Omental fat pad (tissue), 4 donors: ENCODE data around the gene ARHGEF17. TPM values are rescaled to one million over a fixed set of nuclear protein-coding genes. Genes with fewer than 3 reads are reported as not detected.

ENCODE experiments used
- ATAC-seq: fragments of 150-250 bp; one replicate; pipeline ENCODE4 v1.9.1; 2016; ENCODE audit warnings: mild to moderate bottlenecking, moderate library complexity; ENCODE audit not compliant: low FRiP score
- DNase-seq: peaks from one replicate; pipeline ENCODE4 v3.0.0-alpha.2; 2019; ENCODE audit warnings: low spot score
- total RNA-seq, 4 donors: library from RNA; depleted of rRNA; stranded (reverse); fragments of >200 nt; gene quantifications; one replicate each; pipeline ENCODE4 v1.1.0, GENCODE V29; 2016
- TF ChIP-seq, protein P1 (sequence below), 3 donors: fragments of 450-650 bp; IDR thresholded peaks; one replicate each; pipeline ENCODE4 v1.5.1; 2016 to 2017; ENCODE audit warnings: antibody characterized with exemption in 3 of 3, mild to moderate bottlenecking in 3 of 3, moderate library complexity in 2 of 3

ARHGEF17 gene
- total RNA-seq, 4 donors from 2014 or later: 27.3 to 80.7 (median 31.9) TPM

DNA sequence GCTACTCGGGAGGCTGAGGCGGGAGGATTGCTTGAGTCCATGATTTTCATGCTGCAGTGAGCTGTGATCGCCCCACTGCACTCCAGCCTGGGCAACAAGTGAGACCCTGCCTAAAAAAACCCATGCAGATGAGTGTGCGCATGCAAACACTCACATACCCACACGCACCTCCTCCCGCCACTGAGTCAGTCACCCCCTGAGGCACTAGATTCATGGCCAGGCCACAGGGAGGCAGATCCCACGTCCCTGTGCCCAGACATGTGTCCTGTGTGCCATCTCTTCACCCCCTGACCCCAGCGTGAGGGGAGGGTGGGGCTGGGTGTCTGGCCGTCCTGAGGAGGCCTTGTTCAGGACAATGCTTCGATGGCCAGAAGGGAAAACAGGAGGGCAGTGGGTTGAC, 83.6 kb downstream of the ARHGEF17 start:
- DNase-seq (no peak), ATAC-seq (no peak)
- TF ChIP-seq, protein P1, sequence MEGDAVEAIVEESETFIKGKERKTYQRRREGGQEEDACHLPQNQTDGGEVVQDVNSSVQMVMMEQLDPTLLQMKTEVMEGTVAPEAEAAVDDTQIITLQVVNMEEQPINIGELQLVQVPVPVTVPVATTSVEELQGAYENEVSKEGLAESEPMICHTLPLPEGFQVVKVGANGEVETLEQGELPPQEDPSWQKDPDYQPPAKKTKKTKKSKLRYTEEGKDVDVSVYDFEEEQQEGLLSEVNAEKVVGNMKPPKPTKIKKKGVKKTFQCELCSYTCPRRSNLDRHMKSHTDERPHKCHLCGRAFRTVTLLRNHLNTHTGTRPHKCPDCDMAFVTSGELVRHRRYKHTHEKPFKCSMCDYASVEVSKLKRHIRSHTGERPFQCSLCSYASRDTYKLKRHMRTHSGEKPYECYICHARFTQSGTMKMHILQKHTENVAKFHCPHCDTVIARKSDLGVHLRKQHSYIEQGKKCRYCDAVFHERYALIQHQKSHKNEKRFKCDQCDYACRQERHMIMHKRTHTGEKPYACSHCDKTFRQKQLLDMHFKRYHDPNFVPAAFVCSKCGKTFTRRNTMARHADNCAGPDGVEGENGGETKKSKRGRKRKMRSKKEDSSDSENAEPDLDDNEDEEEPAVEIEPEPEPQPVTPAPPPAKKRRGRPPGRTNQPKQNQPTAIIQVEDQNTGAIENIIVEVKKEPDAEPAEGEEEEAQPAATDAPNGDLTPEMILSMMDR (IDR thresholded peaks at IDR 0.05): no peak

DNA sequence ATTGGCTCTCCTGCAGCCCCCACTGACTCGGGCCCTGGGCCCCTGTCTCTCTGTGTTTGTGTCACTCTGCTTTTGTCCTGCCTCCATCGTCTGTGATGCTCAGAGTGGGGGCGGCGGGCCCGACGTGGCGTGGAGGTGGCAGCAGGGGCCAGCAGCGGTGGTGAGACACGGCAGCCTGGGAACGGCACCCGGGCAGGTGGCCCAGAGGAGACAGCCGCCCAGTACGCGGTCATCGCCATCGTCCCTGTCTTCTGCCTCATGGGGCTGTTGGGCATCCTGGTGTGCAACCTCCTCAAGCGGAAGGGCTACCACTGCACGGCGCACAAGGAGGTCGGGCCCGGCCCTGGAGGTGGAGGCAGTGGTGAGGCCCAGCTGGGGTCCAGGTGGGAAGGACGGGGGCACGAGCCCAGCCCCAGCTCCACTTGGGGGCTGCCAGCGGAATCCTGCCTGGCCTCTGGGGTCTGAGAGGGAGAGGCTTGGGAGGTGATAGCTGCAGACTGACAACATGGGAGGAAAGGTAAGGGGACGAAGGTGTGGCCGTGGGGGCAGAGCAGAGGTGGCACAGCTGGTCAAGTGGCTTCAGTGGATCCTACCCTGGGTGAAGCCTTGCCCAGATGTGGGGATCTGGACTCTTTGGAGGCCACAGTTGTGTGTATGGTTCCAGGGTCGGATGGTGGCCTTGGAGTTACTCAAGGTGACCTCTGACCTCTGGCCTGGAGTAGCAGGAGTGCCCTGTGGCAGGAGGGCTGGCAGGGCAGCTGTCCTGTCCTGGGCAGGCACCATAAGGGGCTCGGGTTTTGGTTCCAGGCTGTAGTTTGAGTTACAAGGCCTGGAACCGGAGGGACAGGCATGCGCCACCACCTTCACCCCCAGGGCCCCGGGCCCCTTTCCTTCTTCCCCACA, 84.3 kb downstream of the ARHGEF17 start:
- TF ChIP-seq, protein P1 (IDR thresholded peaks at IDR 0.05): no peak
- DNase-seq (no peak), ATAC-seq (no peak)

DNA sequence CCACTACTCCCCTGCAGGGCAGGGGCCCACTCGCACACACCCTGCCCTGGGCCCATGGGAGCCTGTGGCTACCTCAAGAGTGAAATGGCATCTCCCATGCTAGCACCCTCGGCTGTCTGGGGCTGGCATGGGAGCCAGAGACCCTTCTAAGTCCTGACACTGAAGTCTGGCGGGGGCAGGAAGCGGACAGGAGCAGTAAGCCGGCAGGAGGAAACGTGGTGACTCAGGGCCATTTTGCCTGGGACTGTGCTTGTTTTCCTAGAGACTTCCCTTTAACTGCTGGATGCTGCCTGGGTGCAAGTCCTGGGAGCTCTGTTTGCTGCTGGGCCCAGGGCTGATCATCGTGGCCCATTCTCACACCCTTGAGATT, 84.9 kb downstream of the ARHGEF17 start:
- DNase-seq (no peak), ATAC-seq (no peak)
- TF ChIP-seq, protein P1 (IDR thresholded peaks at IDR 0.05): no peak

DNA sequence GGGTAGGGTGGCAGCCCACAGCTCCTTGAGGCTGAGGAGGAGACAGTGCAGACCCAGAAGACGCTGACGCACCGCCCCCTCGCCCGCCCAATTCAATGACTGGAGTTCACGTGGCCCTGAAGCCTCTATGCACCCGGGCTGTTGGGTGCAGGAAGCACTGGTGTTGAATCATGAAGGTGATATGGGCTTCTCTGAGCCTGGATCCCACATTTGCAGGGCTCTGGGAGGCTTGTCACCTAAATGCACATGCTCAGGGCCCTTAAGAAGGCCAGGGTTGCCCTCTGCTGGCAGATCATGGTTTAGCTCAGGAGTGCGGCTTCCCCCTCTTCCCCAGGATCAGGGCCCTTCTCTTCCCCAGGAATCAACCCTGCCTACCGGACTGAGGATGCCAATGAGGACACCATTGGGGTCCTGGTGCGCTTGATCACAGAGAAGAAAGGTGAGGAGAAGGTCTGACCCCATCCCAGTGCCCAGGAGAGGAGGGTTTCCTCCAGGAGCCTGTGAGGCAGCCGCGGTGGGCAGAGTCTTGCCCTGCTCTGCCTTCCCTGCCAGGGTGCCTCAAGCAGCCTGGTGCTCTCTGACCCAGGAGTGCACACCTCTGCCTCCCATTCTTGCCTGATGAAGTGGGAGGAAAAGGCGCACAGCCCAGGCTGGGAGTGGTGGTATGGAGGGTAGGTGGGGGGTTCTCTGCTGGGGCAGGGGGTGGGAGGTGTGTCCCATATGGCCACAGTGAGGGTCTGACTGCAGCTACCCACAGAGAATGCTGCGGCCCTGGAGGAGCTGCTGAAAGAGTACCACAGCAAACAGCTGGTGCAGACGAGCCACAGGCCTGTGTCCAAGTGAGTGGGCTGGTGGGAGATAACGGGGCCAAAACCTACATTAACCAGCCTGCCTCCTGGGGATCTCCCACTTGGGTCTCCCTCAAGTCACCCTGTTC, 85.7 kb downstream of the ARHGEF17 start:
- ATAC-seq (peak; percentile 33), DNase-seq (peak; percentile 55)
- TF ChIP-seq, protein P1 (IDR thresholded peaks at IDR 0.05): no peak

DNA sequence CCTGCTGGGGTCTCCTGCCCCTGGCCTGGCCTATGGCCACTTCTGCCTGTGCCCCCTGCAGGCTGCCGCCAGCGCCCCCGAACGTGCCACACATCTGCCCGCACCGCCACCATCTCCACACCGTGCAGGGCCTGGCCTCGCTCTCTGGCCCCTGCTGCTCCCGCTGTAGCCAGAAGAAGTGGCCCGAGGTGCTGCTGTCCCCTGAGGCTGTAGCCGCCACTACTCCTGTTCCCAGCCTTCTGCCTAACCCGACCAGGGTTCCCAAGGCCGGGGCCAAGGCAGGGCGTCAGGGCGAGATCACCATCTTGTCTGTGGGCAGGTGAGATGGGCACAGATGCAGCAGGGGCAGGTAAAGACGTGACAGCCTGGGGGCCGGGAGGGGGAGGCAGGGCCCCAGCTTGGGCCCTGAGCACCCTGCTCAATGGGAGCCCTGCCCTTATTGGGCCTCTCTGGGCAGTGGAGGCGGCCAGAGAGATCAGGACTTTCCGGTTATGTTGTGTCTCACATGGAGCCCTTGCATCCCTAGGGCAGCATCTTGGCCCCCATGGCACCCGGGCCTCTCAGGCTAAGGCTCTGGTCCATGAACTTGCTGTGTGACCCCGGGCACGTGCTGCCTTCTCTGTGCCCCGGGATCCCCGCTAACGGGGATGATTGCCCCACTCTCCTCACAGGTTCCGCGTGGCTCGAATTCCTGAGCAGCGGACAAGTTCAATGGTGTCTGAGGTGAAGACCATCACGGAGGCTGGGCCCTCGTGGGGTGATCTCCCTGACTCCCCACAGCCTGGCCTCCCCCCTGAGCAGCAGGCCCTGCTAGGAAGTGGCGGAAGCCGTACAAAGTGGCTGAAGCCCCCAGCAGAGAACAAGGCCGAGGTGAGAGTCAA, 86.6 kb downstream of the ARHGEF17 start:
- no peak for DNase-seq
- TF ChIP-seq, protein P1 (IDR thresholded peaks at IDR 0.05): no peak
- ATAC-seq: no peak
